Mesothelial cell of epicardium (in vitro differentiated cells): Measurements from ENCODE around the gene WDFY2. TPM values are rescaled to one million over a fixed set of nuclear protein-coding genes. Genes with fewer than 3 reads are reported as not detected.

Source experiments
- DNase-seq, 2 experiments: peaks; one replicate each; pipeline ENCODE4 v3.0.0; 2021; ENCODE audit warnings: low spot score in 2 of 2; ENCODE audit not compliant: unreplicated experiment in 2 of 2
- H3K27ac Mint-ChIP-seq: 2 replicates; pipeline ENCODE4 v1.8.0; 2021; ENCODE audit warnings: mixed read lengths
- H3K27me3 Mint-ChIP-seq: 2 replicates; pipeline ENCODE4 v1.8.0; 2021; ENCODE audit warnings: low read depth, mixed read lengths
- H3K36me3 Mint-ChIP-seq: 2 replicates; pipeline ENCODE4 v1.8.0; 2021; ENCODE audit warnings: mixed read lengths
- H3K4me1 Mint-ChIP-seq: 2 replicates; pipeline ENCODE4 v1.8.0; 2021; ENCODE audit warnings: mixed read lengths
- H3K4me3 Mint-ChIP-seq: 2 replicates; pipeline ENCODE4 v1.8.0; 2021; ENCODE audit warnings: mild to moderate bottlenecking, moderate library complexity, mixed read lengths
- H3K9me3 Mint-ChIP-seq: 2 replicates; pipeline ENCODE4 v1.8.0; 2021; ENCODE audit warnings: mixed read lengths
- total RNA-seq: library from RNA; stranded (reverse); gene quantifications from 3 replicates; pipeline ENCODE4 v1.2.1, GENCODE V29; 2021
- TF ChIP-seq, protein P1 (sequence below): fragments of 200-600 bp; sonication (generic); IDR thresholded peaks from one replicate; pipeline ENCODE4 v1.5.0; 2021; ENCODE audit warnings: antibody characterized with exemption; ENCODE audit not compliant: unreplicated experiment

Gene WDFY2
- total RNA-seq, 1 donor from 2014 or later: 12.1 TPM

DNA sequence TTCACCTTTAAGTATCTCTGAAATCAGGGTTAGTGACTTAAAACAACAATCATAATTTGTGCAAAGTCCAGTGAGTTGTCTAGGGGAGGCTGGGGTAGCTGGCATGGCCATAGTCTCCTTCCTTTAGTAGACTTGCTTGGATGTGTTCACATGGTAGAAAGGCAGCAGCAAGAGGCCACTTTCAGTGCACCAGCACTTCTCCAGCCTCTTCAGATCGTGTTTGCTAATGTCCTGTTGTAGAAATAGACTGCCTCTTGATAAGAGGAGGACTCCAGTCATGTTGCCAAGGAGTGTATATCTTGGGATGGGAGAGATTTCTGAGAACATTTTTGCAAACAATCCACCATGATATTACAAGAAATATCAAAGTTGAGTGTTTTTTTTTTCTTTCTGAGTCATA lies 22.9 kb downstream of the WDFY2 start:
- DNase-seq: no peak
- peaks cover 4% of the 10 kb centered on the region for H3K9me3 Mint-ChIP-seq
- H3K4me3 Mint-ChIP-seq: no peak overlapping the region
- no peak overlapping the region for H3K27ac Mint-ChIP-seq
- no peaks in the 10 kb centered on the region for H3K4me1 Mint-ChIP-seq
- TF ChIP-seq, protein P1, sequence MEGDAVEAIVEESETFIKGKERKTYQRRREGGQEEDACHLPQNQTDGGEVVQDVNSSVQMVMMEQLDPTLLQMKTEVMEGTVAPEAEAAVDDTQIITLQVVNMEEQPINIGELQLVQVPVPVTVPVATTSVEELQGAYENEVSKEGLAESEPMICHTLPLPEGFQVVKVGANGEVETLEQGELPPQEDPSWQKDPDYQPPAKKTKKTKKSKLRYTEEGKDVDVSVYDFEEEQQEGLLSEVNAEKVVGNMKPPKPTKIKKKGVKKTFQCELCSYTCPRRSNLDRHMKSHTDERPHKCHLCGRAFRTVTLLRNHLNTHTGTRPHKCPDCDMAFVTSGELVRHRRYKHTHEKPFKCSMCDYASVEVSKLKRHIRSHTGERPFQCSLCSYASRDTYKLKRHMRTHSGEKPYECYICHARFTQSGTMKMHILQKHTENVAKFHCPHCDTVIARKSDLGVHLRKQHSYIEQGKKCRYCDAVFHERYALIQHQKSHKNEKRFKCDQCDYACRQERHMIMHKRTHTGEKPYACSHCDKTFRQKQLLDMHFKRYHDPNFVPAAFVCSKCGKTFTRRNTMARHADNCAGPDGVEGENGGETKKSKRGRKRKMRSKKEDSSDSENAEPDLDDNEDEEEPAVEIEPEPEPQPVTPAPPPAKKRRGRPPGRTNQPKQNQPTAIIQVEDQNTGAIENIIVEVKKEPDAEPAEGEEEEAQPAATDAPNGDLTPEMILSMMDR: no peak
- no peaks in the 10 kb centered on the region for H3K27me3 Mint-ChIP-seq
- peaks cover 2% of the 10 kb centered on the region for H3K36me3 Mint-ChIP-seq

DNA sequence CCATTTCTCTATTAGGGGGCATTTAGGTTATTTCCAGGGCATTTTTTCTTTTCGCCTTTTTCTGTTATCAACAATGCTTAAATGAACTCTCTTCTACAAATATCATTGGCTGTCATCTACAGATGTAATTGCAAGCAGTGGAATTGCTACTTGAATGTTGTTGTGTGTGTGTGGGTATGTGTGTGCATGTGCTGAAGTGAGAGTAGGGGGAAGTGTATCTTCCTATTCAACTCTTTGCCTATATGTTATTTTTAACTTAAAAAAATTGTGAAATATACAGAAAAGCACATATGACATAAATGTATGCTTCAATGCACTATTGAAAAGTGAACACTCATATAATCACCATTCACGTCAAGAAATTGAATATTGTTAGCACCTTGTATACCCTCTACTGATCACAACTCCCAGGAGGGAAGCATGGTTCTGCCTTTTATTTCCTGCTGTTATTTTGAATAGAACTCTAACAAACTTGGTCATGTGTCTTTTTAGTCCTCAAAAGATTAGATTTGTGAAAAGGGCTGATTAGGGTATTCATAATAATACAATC lies 24.7 kb downstream of the WDFY2 start:
- no peak for DNase-seq
- H3K4me3 Mint-ChIP-seq: no peak overlapping the region
- peaks cover 2% of the 10 kb centered on the region for H3K36me3 Mint-ChIP-seq
- H3K27ac Mint-ChIP-seq: no peak overlapping the region
- TF ChIP-seq, protein P1: no peak
- peaks cover 4% of the 10 kb centered on the region for H3K4me1 Mint-ChIP-seq
- peaks cover 4% of the 10 kb centered on the region for H3K9me3 Mint-ChIP-seq
- no peaks in the 10 kb centered on the region for H3K27me3 Mint-ChIP-seq

DNA sequence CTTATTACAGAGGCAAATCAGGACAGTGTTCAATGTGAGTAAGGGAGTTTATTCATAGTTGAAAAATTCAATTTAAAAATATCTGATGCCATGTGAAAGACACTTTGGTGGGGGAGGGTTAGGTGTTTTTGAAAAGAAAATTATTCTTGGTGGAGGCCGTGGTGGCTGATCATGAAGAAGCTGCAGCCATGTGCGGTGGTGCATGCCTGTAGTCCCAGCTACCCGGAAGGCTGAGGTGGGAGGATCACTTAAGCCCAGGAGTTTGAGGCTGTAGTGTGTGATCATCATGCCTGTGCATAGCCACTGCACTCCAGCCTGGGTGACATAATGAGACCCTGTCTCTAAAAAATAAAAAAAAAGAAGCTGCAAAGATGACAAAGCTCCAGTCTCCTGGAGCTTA lies 28.6 kb downstream of the WDFY2 start:
- H3K36me3 Mint-ChIP-seq: no peaks in the 10 kb centered on the region
- peaks cover under 1% of the 10 kb centered on the region for H3K9me3 Mint-ChIP-seq
- TF ChIP-seq, protein P1: no peak
- no peaks in the 10 kb centered on the region for H3K27me3 Mint-ChIP-seq
- H3K27ac Mint-ChIP-seq: no peak overlapping the region
- H3K4me3 Mint-ChIP-seq: no peak overlapping the region
- no peak for DNase-seq
- H3K4me1 Mint-ChIP-seq: peaks cover 5% of the 10 kb centered on the region

DNA sequence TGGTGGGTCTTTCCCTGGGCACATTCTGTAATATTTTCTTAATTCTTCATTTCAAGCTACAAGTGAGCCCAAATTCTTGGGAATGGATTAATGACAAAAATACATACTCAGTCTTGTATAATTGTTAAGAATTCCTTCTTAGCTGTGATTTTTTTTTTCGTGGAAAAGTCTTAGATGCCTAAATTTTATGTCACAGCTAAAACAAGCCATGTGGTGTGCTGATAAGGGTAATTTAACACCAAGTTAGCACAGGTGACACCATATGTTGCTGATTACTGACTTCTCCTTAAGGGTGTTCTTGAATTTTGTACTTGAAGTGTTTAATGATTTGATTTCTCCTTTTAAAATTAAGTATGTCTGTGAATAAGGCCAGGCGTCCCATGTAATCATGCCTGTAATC lies 29.3 kb downstream of the WDFY2 start:
- H3K27me3 Mint-ChIP-seq: no peaks in the 10 kb centered on the region
- no peaks in the 10 kb centered on the region for H3K9me3 Mint-ChIP-seq
- no peak overlapping the region for H3K4me3 Mint-ChIP-seq
- TF ChIP-seq, protein P1: no peak
- no peaks in the 10 kb centered on the region for H3K36me3 Mint-ChIP-seq
- H3K27ac Mint-ChIP-seq: no peak overlapping the region
- DNase-seq: no peak
- H3K4me1 Mint-ChIP-seq: peaks cover 5% of the 10 kb centered on the region

DNA sequence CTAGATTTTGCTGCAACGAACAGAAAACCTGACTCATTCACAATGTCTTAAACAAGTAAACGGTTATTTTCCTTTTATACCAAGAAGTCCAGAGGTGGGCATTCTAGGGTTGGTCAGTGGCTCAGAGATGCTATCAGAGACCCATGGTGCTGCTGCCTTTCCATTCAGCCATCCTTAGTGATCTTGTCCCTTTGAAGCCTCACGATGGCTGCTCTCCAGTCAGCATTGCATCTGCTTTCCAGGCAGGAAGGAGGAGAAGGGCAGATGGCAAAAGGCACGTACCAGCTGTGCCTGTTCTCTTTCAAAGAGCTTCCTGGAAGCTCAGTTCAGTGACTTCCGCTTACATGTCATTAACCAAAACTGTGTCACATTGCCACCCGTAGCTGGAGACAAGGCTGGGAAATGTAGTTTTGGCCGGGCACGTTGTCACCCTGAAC lies 30.1 kb downstream of the WDFY2 start:
- no peak overlapping the region for H3K4me3 Mint-ChIP-seq
- H3K36me3 Mint-ChIP-seq: no peaks in the 10 kb centered on the region
- peaks cover 5% of the 10 kb centered on the region for H3K4me1 Mint-ChIP-seq
- H3K27ac Mint-ChIP-seq: no peak overlapping the region
- DNase-seq: no peak
- H3K27me3 Mint-ChIP-seq: no peaks in the 10 kb centered on the region
- H3K9me3 Mint-ChIP-seq: no peaks in the 10 kb centered on the region
- TF ChIP-seq, protein P1: no peak

DNA sequence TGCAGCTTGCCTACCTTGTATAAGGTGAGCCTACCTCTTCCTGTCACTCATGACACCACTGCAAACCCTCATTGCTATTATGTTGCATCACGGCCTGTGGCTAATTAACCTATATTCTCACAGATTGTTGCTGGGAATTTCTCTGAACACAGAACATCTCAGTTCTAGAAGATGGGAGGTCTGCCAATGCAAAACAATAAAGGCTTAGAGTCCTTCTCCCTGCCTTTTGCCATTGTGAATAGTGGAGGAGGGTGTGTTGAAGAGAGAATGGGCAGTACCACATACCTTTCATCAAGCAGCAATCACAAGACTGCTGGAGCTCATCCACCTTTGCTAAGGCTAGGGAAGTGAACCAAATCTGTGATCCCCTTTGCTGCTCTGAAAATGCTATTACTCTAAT lies 34.4 kb downstream of the WDFY2 start:
- no peaks in the 10 kb centered on the region for H3K27me3 Mint-ChIP-seq
- peaks cover 15% of the 10 kb centered on the region for H3K4me1 Mint-ChIP-seq
- H3K4me3 Mint-ChIP-seq: no peak overlapping the region
- H3K9me3 Mint-ChIP-seq: no peaks in the 10 kb centered on the region
- no peak overlapping the region for H3K27ac Mint-ChIP-seq
- H3K36me3 Mint-ChIP-seq: no peaks in the 10 kb centered on the region
- no peak for DNase-seq
- TF ChIP-seq, protein P1: no peak
